SKM-1 (cell line): ENCODE measurements around the gene SLC9C2.
"Not testable (repeated sequence)": the region's sequence is repeated elsewhere in the genome, so short reads cannot be mapped to it uniquely, and the experiment has no call there.

Experiments used
- DNase-seq: peaks from one replicate; lab custom pipeline; 2025; ENCODE audit not compliant: unreplicated experiment; lab: John Stamatoyannopoulos, UW

The SLC9C2 gene, protein sequence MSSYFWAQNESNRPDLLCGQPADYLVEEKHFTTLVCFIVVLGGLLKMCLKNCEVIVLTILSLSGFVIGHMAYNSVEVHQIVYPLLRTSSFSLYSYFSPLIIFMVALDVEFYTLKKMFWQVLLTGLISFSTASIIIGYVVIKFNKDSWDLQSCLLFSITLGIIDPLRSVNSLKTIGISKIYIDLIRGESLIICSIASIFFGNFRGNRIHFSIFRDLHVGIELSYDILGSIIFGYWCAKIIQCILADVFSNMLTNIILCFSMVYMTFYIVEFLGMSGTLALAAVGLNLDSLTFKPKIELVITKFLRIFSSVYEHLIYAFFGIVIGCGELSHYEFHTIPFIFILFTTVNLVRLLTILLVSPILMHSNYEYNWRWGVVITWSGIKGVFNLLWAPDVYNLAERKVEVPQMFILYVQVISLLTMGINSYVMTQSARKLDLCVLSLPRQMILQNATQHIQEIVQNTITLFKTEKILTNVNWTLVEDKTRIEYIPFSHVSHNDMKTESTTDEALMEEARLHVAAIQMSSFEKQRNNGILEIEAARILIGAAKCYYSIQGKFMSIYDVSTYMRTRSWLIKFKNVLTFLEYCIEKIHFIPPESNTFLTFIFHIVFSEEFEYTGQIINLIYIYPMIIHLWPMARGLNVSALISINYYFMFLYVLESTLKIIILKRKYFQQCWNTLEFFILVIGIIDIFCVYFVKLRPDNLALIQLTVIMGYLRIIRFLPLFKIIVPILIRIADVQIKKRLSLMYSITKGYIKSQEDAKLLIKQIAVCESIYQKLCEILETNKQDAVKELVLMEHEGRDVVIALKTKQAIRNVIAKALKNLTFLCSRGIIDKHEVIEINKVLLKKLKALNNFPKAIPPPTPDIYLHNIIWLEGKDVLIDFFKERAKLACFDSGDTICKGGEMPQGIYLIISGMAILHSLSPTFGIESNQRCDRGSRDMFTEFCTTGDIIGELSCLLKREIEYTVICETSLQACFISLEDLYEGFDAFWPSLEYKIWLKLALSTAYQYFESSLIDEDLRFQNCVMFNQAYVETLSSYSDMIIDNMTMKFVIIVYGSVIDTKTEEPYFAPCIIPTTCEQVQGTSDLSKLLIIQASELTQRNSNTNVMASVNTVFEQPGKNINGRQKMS

GRCh38 chr1:173603056-173603591 lies at the start of gene SLC9C2:
SLC9C2 (minus strand) TSS chr1:173603072; CDS start chr1:173601776, 1,296 bp downstream.
- DNase-seq = no peak

- no peak for DNase-seq
Observed at GRCh38 chr1:173648880-173649605, 46.2 kb upstream of the SLC9C2 start.

DNA sequence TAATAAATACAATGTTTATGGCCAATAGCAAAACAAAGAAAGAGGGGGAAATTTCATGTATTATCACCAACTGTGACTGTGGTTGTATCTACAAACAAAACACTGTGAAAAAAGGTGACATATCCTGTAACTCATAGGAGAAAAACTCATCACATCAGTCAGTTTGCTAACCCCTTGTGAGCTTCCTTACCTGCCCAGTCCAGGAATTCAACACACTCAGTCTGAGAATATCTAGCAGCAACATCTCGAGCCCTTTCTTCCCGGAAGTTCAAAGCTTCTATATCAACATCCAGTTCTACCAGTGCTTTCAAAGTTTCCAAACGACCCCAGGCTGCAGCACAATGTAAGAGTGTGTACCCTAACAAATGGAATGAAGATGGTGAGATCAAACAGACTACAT lies 43.8 kb upstream of the SLC9C2 start:
- no peak for DNase-seq

- not testable (repeated sequence) for DNase-seq
Observed at GRCh38 chr1:173642450-173643139, 39.7 kb upstream of the SLC9C2 start.

DNA sequence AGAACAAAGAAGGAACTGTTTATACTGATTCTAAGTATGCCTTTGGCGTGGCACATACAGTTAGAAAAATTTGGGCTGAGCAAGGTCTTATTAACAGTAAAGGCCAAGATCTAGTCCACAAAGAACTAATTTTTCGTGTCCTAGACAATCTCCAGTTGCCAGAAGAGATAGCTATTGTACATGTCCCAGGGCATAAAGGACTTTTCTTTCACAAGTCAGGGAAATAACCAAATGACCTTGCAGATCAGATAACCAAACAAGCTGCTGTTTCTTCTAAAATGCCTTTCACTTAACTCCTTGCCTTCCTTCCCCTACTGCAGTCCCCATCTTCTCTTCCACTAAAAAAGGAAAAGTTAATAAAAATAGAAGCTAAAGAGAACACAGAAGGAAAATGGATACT lies 36.2 kb upstream of the SLC9C2 start:
- no peak for DNase-seq

DNA sequence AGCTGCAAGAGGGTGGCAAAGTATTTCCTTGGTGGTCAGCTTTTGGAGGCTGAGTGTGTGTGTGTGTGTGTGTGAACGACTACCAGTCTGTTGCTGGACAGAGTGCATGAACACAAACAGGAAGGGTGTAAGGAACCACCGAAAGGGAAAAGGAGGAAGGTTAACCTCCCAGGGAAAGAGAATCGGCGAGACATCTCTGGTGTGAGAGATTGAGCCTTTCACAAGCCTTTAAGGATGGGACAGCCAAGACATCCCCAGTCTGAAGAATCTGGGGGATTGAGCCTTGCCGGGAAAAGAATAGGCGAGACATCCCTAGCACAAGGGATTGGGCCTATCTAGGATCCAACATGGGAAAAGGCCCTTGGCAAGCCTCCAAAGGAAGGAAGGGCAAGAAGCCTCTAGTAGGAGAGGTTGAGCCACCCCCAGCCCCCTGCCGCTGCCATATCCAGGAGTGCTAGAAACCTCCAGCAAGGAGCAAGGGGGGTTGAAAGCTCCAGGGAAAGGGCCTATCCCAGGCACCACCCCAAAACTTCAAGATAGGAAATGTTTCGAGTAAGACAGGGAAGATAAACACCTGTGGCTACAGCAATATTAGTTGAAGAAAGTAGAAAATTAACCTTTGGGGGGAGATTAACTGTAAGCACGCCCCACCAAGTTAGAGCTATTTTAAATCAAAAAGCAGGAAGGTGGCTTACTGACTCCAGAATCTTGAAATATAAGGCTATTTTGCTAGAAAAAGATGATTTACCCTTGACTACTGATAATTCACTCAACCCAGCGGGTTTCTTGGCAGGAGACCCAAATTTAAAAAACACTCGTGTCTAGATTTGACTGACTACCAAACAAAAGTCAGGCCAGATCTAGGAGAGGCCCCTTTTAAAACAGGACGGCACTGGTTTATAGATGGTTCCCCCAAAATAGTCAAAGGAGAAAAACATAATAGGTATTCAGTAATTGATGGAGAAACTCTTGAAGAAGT lies 35.5 kb upstream of the SLC9C2 start:
- no peak for DNase-seq

GRCh38 chr1:173637236-173638042 lies 34.6 kb upstream of the SLC9C2 start:
- not testable (repeated sequence) for DNase-seq

DNA sequence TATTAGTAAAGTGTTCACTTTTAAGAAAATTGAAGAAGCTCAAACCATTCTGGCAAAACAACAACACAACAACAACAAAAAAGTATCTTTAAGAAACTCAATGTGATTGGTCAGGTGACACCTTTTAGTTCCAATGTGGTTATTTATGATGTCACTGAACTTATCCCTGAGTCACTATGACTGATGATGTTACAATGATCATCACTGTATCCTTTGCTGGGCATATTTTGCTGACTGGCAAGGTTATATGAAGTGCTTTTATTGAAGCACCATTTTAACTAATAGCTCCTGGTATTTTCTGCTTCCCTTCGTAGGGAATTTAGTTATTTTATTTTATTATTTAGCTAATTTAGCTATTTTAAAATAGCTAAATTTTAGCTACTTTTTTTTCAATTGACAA lies 32.2 kb upstream of the SLC9C2 start, which contains the start of gene TEX50:
Gene TEX50 (plus strand): TSS at position 223 of the 400 bp plus-strand sequence. CDS start 184 bp downstream, outside the sequence.
- DNase-seq = no peak

- no peak for DNase-seq
Observed at GRCh38 chr1:173628888-173629287, 26.0 kb upstream of the SLC9C2 start.

DNA sequence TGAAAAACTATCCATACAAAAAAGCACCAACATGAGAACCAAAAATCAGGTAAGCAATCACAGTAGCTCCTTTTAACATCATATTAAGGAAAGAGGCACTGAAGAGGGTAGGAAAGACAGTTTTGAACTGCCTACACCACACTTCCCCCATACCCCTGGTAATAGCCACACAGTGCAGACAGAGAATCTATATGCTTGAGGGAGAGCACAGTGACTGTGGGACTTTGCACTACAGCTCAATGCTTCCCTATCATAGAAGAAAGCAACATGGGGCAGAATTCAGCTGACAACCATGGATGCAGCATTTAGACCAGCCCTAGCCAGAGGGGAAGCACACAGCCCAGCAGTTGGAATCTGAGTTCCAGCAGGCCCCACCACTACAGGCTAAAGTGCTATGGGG lies 24.4 kb upstream of the SLC9C2 start:
- no peak for DNase-seq

- no peak for DNase-seq
Observed at GRCh38 chr1:173616859-173617258, 14.0 kb upstream of the SLC9C2 start.

DNA sequence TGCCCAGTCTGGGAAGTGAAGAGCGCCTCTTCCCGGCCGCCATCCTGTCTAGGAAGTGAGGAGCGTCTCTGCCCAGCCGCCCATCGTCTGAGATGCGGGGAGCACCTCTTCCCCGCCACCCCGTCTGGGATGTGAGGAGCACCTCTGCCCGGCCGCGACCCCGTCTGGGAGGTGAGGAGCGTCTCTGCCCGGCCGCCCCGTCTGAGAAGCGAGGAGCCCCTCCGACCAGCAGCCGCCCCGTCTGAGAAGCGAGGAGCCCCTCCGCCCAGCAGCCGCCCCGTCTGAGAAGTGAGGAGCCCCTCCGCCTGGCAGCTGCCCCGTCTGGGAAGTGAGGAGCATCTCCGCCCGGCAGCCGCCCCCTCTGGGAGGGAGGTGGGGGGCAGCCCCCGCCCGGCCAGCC lies 10.2 kb upstream of the SLC9C2 start:
- not testable (repeated sequence) for DNase-seq

DNA sequence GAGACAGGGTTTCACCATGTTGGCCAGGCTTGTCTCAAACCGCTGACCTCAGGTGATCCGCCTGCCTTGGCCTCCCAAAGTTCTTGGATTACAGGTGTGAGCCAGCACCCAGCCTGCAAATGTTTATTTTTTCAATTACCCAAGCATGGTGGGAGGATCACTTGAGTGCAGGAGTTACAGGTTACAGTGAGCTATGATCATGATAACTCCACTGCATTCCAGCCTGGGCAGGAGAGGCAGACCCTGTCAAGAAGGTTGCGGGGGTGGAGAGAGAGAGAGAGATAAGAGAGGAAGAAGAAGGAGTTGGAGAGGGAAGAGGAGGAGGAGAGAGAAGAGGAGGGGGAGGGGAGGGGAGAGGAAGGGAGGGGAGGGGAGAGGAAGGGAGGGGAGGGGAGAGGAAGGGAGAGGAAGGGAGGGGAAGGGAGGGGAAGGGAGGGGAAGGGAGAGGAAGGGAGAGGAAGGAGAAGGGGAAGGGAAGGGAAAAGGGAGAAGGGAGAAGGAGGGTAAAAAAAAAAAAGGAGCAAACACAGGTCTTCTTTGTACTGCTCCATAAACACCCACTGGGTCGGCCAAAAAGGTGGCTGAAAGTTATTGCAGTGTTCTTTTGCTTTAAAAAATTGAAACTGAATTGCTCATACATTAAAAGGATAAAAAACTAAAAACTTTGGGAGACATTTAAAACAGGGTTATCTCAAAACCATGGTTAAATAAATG lies 5.8 kb upstream of the SLC9C2 start:
- no peak for DNase-seq

GRCh38 chr1:173601588-173601987 lies 1.3 kb downstream of the SLC9C2 start:
- no peak for DNase-seq

GRCh38 chr1:173596097-173596825 lies 6.6 kb downstream of the SLC9C2 start:
- DNase-seq = no peak

DNA sequence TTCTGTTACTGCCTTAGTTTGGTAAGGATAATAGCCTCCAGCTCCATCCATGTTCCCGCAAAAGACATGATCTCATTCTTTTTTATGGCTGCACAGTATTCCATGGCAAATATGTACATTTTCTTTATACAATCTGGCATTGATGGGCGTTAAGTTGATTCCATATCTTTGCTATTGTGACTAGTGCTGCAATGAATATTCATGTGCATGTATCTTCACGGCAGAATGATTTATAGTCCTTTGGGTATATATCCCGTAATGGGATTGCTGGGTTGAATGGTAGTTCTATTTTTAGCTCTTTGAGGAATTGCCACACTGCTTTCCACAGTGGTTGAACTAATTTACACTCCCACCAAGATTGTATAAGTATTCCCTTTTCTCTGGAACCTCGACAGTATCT lies 11.7 kb downstream of the SLC9C2 start:
- DNase-seq = not testable (repeated sequence)

DNA sequence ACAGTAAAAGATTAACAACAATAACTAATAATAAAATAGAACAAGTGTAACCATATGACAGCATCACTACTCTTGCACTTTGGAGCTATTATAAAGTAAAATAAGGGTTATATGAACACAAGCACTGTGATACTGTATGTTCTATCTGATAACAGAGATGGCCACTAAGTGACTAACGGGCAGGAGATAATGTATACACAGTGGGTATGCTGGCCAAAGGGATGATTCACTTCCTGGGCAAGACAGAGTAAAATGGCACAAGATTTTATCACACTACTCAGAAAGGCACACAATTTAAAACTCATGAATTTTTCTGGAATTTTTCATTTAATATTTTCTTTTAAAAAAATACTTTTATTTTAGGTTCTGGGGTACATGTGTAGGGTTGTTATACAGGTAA lies 12.3 kb downstream of the SLC9C2 start:
- no peak for DNase-seq
